Measurements from ENCODE around the gene AKAP8L. TPM values are rescaled to one million over a fixed set of nuclear protein-coding genes. Genes with fewer than 3 reads are reported as not detected.

The AKAP8L gene
- total and polyA plus RNA-seq, 2 of the 8 experiments (the other 6 are each of a cell fraction or from before 2014, with no cell fraction given) = 75.1 to 138 TPM

DNA sequence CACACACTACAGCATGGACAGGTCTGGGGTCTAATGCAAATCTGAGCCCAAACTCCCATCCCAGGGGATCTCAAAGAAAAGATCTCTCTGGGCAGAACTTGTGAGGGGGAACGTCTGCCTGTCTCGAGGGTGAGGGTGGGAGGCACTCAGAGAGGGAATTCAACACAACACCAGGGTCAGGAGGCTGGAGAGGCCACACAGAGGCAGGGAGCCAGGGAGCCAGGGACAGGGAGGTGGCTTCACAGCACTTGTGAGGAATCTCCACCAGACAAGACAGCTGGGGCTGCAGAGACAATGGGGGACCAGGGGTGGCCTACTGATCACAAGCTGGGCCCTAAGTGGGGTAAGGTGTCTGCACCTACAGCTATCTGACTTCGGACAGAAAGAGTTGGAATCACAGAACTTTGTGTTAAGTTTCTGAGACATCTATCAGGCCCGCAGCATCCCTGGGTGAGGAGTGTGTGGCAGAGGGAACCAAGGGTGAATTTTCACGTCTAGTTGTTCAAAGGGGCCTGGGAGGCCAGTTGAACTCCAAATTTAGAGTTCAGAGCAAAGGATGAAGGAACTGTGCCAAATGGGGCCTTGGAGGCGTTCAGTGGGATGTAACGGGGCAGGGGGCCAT, 12.7 kb upstream of the AKAP8L start:
- Histone ChIP-seq H3K4me2 (ENCODE audit: insufficient read depth in 1 of 2, low read depth in 2 of 2, low read length in 2 of 2) (peak overlapping the region; percentile 90 to 91), H3K79me1 (ENCODE audit: low read depth, low read length) (peaks cover 22% of the 10 kb centered on the region), H3K18ac (ENCODE audit: extremely low read depth, low read length) (no peak overlapping the region; the same call in 1 of the 2 replicates), H3K56ac (replicated peaks; ENCODE audit: insufficient read length, low read depth, low read length) (no peak overlapping the region), H3K36me3 (ENCODE audit: control insufficient read depth in 2 of 4, insufficient read depth in 4 of 4, low read length in 3 of 4) (peaks cover 1 to 9% (median 2%) of the 10 kb centered on the region in 4 experiments; a peak in 5 of 8 replicates), H3K23me2 (ENCODE audit: low read depth, low read length) (peaks cover 10% of the 10 kb centered on the region), H2BK120ac (replicated peaks; ENCODE audit: low read depth, low read length) (no peak overlapping the region), H4K91ac (replicated peaks; ENCODE audit: insufficient read length, low read length) (no peak overlapping the region), H3K27ac (ENCODE audit: low read depth, low read length) (peak overlapping the region; percentile 30; the same call in 1 of the 2 replicates), H2AK5ac (ENCODE audit: low read depth, low read length) (no peak overlapping the region), H3K9ac (replicated peaks in 1 of 4; ENCODE audit: extremely low read depth in 1 of 4, low read depth in 3 of 4, low read length in 3 of 4) (peak overlapping the region in 3 of 4 experiments; percentile 34 to 80 (median 71); a peak in 5 of 7 replicates), H4K8ac (ENCODE audit: extremely low read depth, insufficient read depth, low read length) (no peak overlapping the region), H3K27me3 (replicated peaks in 1 of 4; ENCODE audit: control insufficient read depth in 3 of 4, extremely low read depth in 1 of 4, insufficient read depth in 3 of 4, low read length in 3 of 4) (no peaks in the 10 kb centered on the region; a peak in 1 of 7 replicates), H2BK15ac (ENCODE audit: low read length) (0 out of 2 replicates have a peak overlapping the region, but pooled peaks have one; percentile 16), H2BK12ac (ENCODE audit: low read depth, low read length) (no peak overlapping the region), H3K4me1 (replicated peaks in 1 of 4; ENCODE audit: control insufficient read depth in 3 of 4, insufficient read depth in 4 of 4, low read length in 3 of 4) (peaks cover 0 to 13% (median 8%) of the 10 kb centered on the region in 4 experiments; a peak in 6 of 7 replicates), H3K4me3 (ENCODE audit: extremely low read depth in 1 of 4, insufficient read depth in 2 of 4, low read depth in 3 of 4, low read length in 4 of 4) (peak overlapping the region; percentile 64 to 89 (median 76)), H4K5ac (ENCODE audit: insufficient read length, low read depth, low read length) (no peak overlapping the region), H2AFZ (ENCODE audit: low read length) (no peak overlapping the region), H2BK20ac (ENCODE audit: low read length) (no peak overlapping the region), H2BK5ac (ENCODE audit: low read depth, low read length) (no peak overlapping the region), H4K20me1 (replicated peaks in 1 of 2; ENCODE audit: control insufficient read depth in 1 of 2, insufficient read depth in 2 of 2, low read length in 2 of 2) (peaks cover 11 to 12% of the 10 kb centered on the region in 2 experiments), H3K4ac (replicated peaks; ENCODE audit: insufficient read length, low read depth, low read length) (no peak overlapping the region), H3K23ac (ENCODE audit: insufficient read length) (no peak overlapping the region), H3K14ac (ENCODE audit: insufficient read length) (no peak overlapping the region), H3K9me3 (ENCODE audit: insufficient read depth in 2 of 2, low read depth in 1 of 2, low read length in 1 of 2) (no peaks in the 10 kb centered on the region), H3K79me2 (ENCODE audit: control insufficient read depth in 1 of 2, insufficient read depth in 2 of 2, low read length in 2 of 2) (peaks cover 0 to 29% of the 10 kb centered on the region in 2 experiments; a peak in 2 of 4 replicates)
- 52% methylated on average over 7 of the region's 7 CpGs; no CpG with 5 or more reads in 1 of the 2 experiments for WGBS, 2 experiments (ENCODE audit: extremely low coverage in 1 of 2, insufficient coverage in 1 of 2, insufficient read length in 1 of 2, insufficient replicate concordance in 2 of 2, low coverage in 1 of 2, low lambda C conversion rate in 2 of 2, missing lambda C conversion rate in 1 of 2)
- no peak for FAIRE-seq
- DNase-seq (ENCODE audit: low read depth in 1 of 2, low spot score in 2 of 2) = no peak
- CTCF ChIA-PET (ENCODE audit: partially characterized antibody) = interaction anchor here (1.3 to 5.1 kb wide), 3 partner anchors 11 to 181 kb away, joined by 3 to 28 read pairs (median 6); partner anchors contain the start of gene AKAP8L
- POLR2A ChIA-PET (ENCODE audit: partially characterized antibody) = interaction anchor here (1.2 to 5.0 kb wide), 3 partner anchors 12 to 52 kb away, joined by 3 to 71 read pairs (median 5); partner anchors contain the start of genes AKAP8 and AKAP8L
- TF ChIP-seq SIN3A (conservative IDR thresholded peaks at IDR 0.05 in 1 of 2, IDR thresholded peaks at IDR 0.05 in 1 of 2; ENCODE audit: low read depth in 1 of 2, low read length in 2 of 2) (no peak), POLR2AphosphoS5 (IDR thresholded peaks at IDR 0.05; ENCODE audit: low read depth, low read length) (no peak; the same call in 1 of the 2 replicates), CHD2 (IDR thresholded peaks at IDR 0.05; ENCODE audit: low read length) (no peak), TAF7 (optimal IDR thresholded peaks at IDR 0.05; ENCODE audit: borderline replicate concordance, low read depth, low read length) (no peak), MAFK (IDR thresholded peaks at IDR 0.05; ENCODE audit: low read depth, low read length) (no peak)

Measured in H1 (cell line).